SU-DHL-6 (cell line): ENCODE measurements around the gene BRS3.

ENCODE experiments used
- H2AFZ ChIP-seq: fragments of 200-600 bp; sonication (generic); 2 replicates; pipeline ENCODE4 v1.6.1; 2014; ENCODE audit warnings: low read depth, mild to moderate bottlenecking, moderate library complexity, mixed read lengths, antibody characterized with exemption, low read length; ENCODE audit not compliant: severe bottlenecking
- H3F3A ChIP-seq: fragments of 200-600 bp; shearing (Covaris generic); 2 replicates; pipeline ENCODE4 v1.6.0; 2016; ENCODE audit warnings: antibody characterized with exemption, mild to moderate bottlenecking; ENCODE audit not compliant: insufficient read depth
- H3K27ac ChIP-seq: fragments of 200-600 bp; sonication (generic); 2 replicates; pipeline ENCODE4 v1.5.1; 2016; ENCODE audit warnings: low read depth, mild to moderate bottlenecking, low read length, moderate library complexity, mixed read lengths
- H3K27me3 ChIP-seq: fragments of 200-600 bp; sonication (generic), shearing (Covaris generic); 2 replicates; pipeline ENCODE4 v1.6.0; 2014; ENCODE audit warnings: mild to moderate bottlenecking, low read length
- H3K36me3 ChIP-seq: fragments of 200-600 bp; sonication (generic); 2 replicates; pipeline ENCODE4 v1.6.1; 2014; ENCODE audit warnings: mild to moderate bottlenecking, low read length, mixed read lengths
- H3K4me2 ChIP-seq: fragments of 300-600, 200-600 bp; shearing (Covaris generic), sonication (generic); 2 replicates; pipeline ENCODE4 v1.6.0; 2014; ENCODE audit warnings: low read length, low read depth, mild to moderate bottlenecking; ENCODE audit not compliant: poor library complexity, severe bottlenecking
- H3K4me3 ChIP-seq: fragments of 200-600 bp; sonication (generic); 2 replicates; pipeline ENCODE4 v1.5.1; 2014; ENCODE audit warnings: antibody characterized with exemption, low read length, mild to moderate bottlenecking, mixed read lengths; ENCODE audit not compliant: insufficient read depth, poor library complexity, severe bottlenecking
- H3K79me2 ChIP-seq: fragments of 200-600 bp; sonication (generic); 2 replicates; pipeline ENCODE4 v1.6.1; 2014; ENCODE audit warnings: mild to moderate bottlenecking, low read length, moderate library complexity; ENCODE audit not compliant: insufficient read depth
- H3K9ac ChIP-seq: fragments of 200-600 bp; sonication (generic); 2 replicates; pipeline ENCODE4 v1.7.0; 2014; ENCODE audit warnings: mild to moderate bottlenecking, low read length
- H3K9me2 ChIP-seq: fragments of 200-600 bp; sonication (generic); replicated peaks from 2 replicates; pipeline ENCODE4 v1.6.1; 2014; ENCODE audit warnings: low read length; ENCODE audit not compliant: insufficient read depth
- H3K9me3 ChIP-seq: fragments of 200-600 bp; sonication (generic); 2 replicates; pipeline ENCODE4 v1.6.1; 2014; ENCODE audit warnings: low read length, mixed read lengths; ENCODE audit not compliant: insufficient read depth
- H4K20me1 ChIP-seq: fragments of 200-600 bp; sonication (generic); 2 replicates; pipeline ENCODE4 v1.6.1; 2014; ENCODE audit warnings: low read depth, mild to moderate bottlenecking, antibody characterized with exemption, low read length, moderate library complexity, mixed read lengths
- EZH2phosphoT487 ChIP-seq: fragments of 200-600 bp; sonication (generic), shearing (Covaris generic); conservative IDR thresholded peaks from 2 replicates; pipeline ENCODE4 v1.6.1; 2018; ENCODE audit warnings: mild to moderate bottlenecking, antibody characterized with exemption, low read length, moderate library complexity, mixed read lengths
- TF ChIP-seq, protein P1 (sequence below): fragments of 200-600 bp; sonication (generic); IDR thresholded peaks from one replicate; pipeline ENCODE4 v1.5.1; 2017; ENCODE audit warnings: antibody characterized with exemption, mild to moderate bottlenecking, low read length, moderate library complexity; ENCODE audit not compliant: insufficient read depth, poor library complexity, severe bottlenecking

BRS3 gene

DNA sequence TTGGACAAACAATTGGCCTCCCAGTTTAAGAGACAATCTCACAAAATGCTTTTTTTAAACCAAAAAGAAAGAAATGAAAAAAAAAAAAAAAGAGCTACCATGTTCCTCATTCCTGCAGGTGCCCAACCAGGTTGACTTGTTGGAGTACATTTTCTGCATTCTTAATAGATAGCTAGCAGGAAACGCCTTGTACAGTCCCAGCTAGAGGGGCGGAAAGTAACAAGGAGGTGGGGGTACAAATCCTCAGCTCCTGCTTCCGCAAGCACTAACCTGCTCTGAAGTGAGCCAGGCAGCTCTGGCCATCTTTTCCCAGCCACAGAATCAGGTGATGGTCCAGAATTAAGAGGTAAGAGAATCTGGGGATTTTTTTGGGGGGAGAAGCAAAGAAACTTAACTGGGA is 44.2 kb downstream of the BRS3 start, which contains the start of gene VGLL1:
VGLL1 (plus strand) TSS at position 265 of the 400 bp plus-strand sequence. CDS start 3,806 bp downstream, outside the sequence.
- no peak within 1 kb of the TSS for H2AFZ ChIP-seq
- H3K4me2 ChIP-seq = no peak within 1 kb of the TSS
- H3K27ac ChIP-seq = no peak within 1 kb of the TSS
- no peaks in the 10 kb centered on the region for H3K9me2 ChIP-seq
- no peak for TF ChIP-seq EZH2phosphoT487
- TF ChIP-seq, protein P1, sequence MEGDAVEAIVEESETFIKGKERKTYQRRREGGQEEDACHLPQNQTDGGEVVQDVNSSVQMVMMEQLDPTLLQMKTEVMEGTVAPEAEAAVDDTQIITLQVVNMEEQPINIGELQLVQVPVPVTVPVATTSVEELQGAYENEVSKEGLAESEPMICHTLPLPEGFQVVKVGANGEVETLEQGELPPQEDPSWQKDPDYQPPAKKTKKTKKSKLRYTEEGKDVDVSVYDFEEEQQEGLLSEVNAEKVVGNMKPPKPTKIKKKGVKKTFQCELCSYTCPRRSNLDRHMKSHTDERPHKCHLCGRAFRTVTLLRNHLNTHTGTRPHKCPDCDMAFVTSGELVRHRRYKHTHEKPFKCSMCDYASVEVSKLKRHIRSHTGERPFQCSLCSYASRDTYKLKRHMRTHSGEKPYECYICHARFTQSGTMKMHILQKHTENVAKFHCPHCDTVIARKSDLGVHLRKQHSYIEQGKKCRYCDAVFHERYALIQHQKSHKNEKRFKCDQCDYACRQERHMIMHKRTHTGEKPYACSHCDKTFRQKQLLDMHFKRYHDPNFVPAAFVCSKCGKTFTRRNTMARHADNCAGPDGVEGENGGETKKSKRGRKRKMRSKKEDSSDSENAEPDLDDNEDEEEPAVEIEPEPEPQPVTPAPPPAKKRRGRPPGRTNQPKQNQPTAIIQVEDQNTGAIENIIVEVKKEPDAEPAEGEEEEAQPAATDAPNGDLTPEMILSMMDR = no peak
- H3F3A ChIP-seq = no peaks in the 10 kb centered on the region
- no peak within 1 kb of the TSS for H3K9ac ChIP-seq
- H3K27me3 ChIP-seq = no peaks in the 10 kb centered on the region
- H3K79me2 ChIP-seq = no peaks in the 10 kb centered on the region
- no peak within 1 kb of the TSS for H3K4me3 ChIP-seq
- H3K36me3 ChIP-seq = no peaks in the 10 kb centered on the region
- no peaks in the 10 kb centered on the region for H4K20me1 ChIP-seq
- H3K9me3 ChIP-seq = no peaks in the 10 kb centered on the region

DNA sequence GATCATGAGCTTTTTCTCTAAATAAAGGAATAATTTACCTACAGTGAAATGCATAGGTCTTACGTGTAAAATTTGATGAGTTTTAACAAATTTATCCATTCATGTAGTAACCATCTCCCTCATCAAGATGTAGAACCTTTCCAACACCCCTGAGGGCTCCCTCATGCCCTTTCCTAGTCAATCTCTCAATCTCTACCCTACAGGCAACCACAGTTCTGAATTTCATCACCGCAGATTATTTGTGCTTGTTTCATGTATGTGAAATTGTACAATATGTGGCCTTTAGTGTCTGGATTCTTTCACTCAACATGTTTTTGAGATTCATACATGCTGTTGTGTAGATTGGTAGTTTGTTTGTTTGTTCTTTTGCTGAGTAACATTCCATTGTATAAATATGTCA is 46.4 kb downstream of the BRS3 start:
- Histone ChIP-seq H3K79me2 (no peaks in the 10 kb centered on the region), H3K9me2 (no peaks in the 10 kb centered on the region), H3K9me3 (no peaks in the 10 kb centered on the region), H2AFZ (no peak overlapping the region), H3K4me3 (no peak overlapping the region), H3K4me2 (no peak overlapping the region), H3F3A (no peaks in the 10 kb centered on the region), H3K27me3 (no peaks in the 10 kb centered on the region), H3K36me3 (no peaks in the 10 kb centered on the region), H3K9ac (no peak overlapping the region), H4K20me1 (no peaks in the 10 kb centered on the region), H3K27ac (no peak overlapping the region)
- TF ChIP-seq, protein P1 = no peak
- no peak for TF ChIP-seq EZH2phosphoT487

DNA sequence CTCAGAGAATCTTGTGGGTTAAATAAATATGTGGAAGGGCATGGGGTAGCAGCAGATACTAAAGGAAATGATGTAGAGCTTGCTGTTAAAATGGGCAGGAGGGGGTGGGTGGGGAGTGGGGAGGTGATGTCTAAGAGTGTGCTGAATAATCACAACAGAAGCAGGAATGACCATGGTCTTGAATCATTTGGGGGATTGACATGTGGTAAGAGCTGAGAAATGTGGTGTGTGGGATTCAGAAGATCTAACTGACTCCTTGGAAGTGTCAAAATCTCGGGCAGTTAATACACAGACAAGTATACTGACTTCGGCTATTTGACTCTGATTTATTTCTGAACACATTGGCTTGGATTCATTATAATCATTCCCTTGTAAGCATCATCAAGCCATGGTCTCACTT is 51.1 kb downstream of the BRS3 start:
- H3K9ac ChIP-seq = no peak overlapping the region

More for the DNA sequence above, 51.1 kb downstream of the BRS3 start:
- Histone ChIP-seq H3K9me3 (no peaks in the 10 kb centered on the region), H3K27me3 (no peaks in the 10 kb centered on the region), H3K4me2 (no peak overlapping the region), H3K4me3 (no peak overlapping the region), H4K20me1 (no peaks in the 10 kb centered on the region), H3K9me2 (no peaks in the 10 kb centered on the region), H3F3A (no peaks in the 10 kb centered on the region), H3K36me3 (no peaks in the 10 kb centered on the region), H3K79me2 (no peaks in the 10 kb centered on the region), H2AFZ (no peak overlapping the region), H3K27ac (no peak overlapping the region)
- no peak for TF ChIP-seq EZH2phosphoT487
- TF ChIP-seq, protein P1 = no peak
